C4-2B (cell line): Measurements from ENCODE around the gene SACS.

ENCODE experiments used
- ZFX ChIP-seq: fragments of 450-650 bp; IDR thresholded peaks from 2 replicates; pipeline ENCODE4 v1.6.1; 2017
- TF ChIP-seq, protein P1 (sequence below): fragments of 450-650 bp; conservative IDR thresholded peaks from 2 replicates; pipeline ENCODE4 v1.5.1; 2017; ENCODE audit warnings: mild to moderate bottlenecking

GRCh38 chr13:23319883-23320224 lies 113.6 kb downstream of the SACS start:
- TF ChIP-seq, protein P1, sequence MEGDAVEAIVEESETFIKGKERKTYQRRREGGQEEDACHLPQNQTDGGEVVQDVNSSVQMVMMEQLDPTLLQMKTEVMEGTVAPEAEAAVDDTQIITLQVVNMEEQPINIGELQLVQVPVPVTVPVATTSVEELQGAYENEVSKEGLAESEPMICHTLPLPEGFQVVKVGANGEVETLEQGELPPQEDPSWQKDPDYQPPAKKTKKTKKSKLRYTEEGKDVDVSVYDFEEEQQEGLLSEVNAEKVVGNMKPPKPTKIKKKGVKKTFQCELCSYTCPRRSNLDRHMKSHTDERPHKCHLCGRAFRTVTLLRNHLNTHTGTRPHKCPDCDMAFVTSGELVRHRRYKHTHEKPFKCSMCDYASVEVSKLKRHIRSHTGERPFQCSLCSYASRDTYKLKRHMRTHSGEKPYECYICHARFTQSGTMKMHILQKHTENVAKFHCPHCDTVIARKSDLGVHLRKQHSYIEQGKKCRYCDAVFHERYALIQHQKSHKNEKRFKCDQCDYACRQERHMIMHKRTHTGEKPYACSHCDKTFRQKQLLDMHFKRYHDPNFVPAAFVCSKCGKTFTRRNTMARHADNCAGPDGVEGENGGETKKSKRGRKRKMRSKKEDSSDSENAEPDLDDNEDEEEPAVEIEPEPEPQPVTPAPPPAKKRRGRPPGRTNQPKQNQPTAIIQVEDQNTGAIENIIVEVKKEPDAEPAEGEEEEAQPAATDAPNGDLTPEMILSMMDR = peak; percentile 60
- no peak for TF ChIP-seq ZFX
